Vagina (tissue), 2 donors: Measurements from ENCODE around the gene MEMO1.

Experiments used
- POLR2A ChIP-seq, 2 donors: fragments of 450-650 bp; IDR thresholded peaks; one replicate each; pipeline ENCODE4 v1.6.1; 2017; ENCODE audit warnings: antibody characterized with exemption in 2 of 2, mild to moderate bottlenecking in 2 of 2, moderate library complexity in 2 of 2
- POLR2AphosphoS5 ChIP-seq, 2 donors: sonication (generic); formaldehyde crosslinking; IDR thresholded peaks; one replicate each; pipeline ENCODE4 v1.9.0; 2017; ENCODE audit warnings: antibody characterized with exemption in 2 of 2, mild to moderate bottlenecking in 2 of 2, low read depth in 1 of 2; ENCODE audit not compliant: insufficient read depth in 1 of 2
- TF ChIP-seq, protein P1 (sequence below), 3 experiments: fragments of 450-650 bp in 2 of 3; fragments of 200-600 bp in 1 of 3; sonication (generic) in 1 of 3; IDR thresholded peaks; one replicate each; pipeline ENCODE4 v1.5.1; 2017 to 2019; ENCODE audit warnings: antibody characterized with exemption in 3 of 3, mild to moderate bottlenecking in 2 of 3, moderate library complexity in 2 of 3

DNA sequence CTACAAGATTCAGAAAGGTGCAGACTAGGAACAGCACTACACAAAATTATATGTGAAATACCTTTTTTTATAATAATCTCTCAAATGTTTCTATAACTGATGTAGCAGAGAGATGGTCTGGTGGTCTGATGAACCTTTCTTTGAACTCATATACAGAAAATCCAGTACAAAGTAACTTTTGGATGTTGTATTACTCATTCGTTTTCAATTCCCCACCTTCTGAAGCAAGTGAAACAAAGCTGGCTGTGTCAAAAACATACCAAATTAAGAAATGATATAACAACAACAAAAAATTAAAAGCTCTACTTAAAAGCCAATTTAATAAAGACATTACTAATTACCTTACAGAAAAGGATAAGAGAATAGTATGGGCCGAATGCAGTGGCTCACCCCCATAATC lies 38.7 kb downstream of the MEMO1 start:
- TF ChIP-seq, protein P1, sequence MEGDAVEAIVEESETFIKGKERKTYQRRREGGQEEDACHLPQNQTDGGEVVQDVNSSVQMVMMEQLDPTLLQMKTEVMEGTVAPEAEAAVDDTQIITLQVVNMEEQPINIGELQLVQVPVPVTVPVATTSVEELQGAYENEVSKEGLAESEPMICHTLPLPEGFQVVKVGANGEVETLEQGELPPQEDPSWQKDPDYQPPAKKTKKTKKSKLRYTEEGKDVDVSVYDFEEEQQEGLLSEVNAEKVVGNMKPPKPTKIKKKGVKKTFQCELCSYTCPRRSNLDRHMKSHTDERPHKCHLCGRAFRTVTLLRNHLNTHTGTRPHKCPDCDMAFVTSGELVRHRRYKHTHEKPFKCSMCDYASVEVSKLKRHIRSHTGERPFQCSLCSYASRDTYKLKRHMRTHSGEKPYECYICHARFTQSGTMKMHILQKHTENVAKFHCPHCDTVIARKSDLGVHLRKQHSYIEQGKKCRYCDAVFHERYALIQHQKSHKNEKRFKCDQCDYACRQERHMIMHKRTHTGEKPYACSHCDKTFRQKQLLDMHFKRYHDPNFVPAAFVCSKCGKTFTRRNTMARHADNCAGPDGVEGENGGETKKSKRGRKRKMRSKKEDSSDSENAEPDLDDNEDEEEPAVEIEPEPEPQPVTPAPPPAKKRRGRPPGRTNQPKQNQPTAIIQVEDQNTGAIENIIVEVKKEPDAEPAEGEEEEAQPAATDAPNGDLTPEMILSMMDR (IDR thresholded peaks at IDR 0.05), result no peak
- TF ChIP-seq POLR2AphosphoS5 (IDR thresholded peaks at IDR 0.05; ENCODE audit: insufficient read depth in 1 of 2, low read depth in 1 of 2) (no peak), POLR2A (IDR thresholded peaks at IDR 0.05) (no peak)
